ENCODE data around the gene ANKH.

- TF ChIP-seq CTCF (IDR thresholded peaks at IDR 0.05 in 2 of 3, conservative IDR thresholded peaks at IDR 0.05 in 1 of 3; ENCODE audit: borderline replicate concordance in 1 of 3, insufficient read depth in 1 of 3, low read depth in 2 of 3, low read length in 2 of 3) (no peak), FOSL1 (IDR thresholded peaks at IDR 0.05; ENCODE audit: low read depth) (no peak), SIN3A (IDR thresholded peaks at IDR 0.05; ENCODE audit: low read depth) (no peak), RAD21 (IDR thresholded peaks at IDR 0.05; ENCODE audit: low read depth) (no peak), ZNF274 (IDR thresholded peaks at IDR 0.05; ENCODE audit: low read depth, low read length) (no peak), REST (IDR thresholded peaks at IDR 0.05; ENCODE audit: low read depth) (no peak), POLR2A (IDR thresholded peaks at IDR 0.05; ENCODE audit: borderline replicate concordance, extremely low read depth, insufficient read depth, insufficient read length) (no peak), CEBPB (IDR thresholded peaks at IDR 0.05; ENCODE audit: low read depth) (no peak), JUND (IDR thresholded peaks at IDR 0.05) (no peak), EZH2 (IDR thresholded peaks at IDR 0.05) (no peak), YY1 (IDR thresholded peaks at IDR 0.05; ENCODE audit: extremely low read depth, insufficient replicate concordance, low read depth, low read length) (no peak), MAX (IDR thresholded peaks at IDR 0.05) (no peak)
- TF ChIP-seq, protein P1, sequence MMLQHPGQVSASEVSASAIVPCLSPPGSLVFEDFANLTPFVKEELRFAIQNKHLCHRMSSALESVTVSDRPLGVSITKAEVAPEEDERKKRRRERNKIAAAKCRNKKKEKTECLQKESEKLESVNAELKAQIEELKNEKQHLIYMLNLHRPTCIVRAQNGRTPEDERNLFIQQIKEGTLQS (IDR thresholded peaks at IDR 0.05): no peak
Measured at GRCh38 chr5:14674983-14675854, 196.4 kb downstream of the ANKH start.
